ENCODE measurements around the gene MRPL9.

Gene MRPL9

DNA sequence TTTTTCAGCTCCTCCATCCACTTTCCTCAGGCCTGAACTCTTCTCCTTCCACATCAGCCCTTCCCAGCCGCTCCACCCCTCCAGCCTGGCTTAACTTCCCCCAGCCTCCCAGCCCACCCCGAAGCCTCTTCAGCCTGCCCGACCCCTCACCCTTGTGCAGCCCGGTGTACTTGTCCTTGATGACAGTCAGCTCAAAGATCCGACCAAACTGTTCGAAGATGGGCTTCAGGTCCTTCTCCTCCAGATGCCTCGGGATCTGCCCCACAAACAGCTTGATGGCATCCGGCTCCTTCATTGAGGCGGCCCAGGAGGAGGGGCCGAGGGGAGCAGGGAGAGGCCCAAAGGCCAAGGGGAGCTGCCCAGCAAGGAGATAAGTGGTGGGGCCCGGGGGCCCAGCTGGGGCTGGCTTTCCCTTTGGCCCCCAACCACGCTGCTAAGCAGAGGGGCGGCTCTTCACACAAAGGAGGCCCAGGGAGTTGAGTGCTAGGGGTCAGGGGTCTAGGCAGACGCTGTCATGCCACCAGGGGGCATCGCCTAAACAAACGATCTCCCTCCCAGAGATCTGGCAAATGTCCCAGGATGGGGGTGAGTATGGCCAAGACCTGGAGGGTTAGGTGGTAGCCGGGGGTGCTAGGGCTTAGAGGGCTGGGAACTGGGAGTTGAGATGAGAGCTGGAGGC is 47.4 kb downstream of the MRPL9 start:
- TF ChIP-seq ZNF274 (IDR thresholded peaks at IDR 0.05; ENCODE audit: low read depth, low read length), result no peak
- no peak overlapping the region for H3K4me3 ChIP-seq (ENCODE audit: low read length)

DNA sequence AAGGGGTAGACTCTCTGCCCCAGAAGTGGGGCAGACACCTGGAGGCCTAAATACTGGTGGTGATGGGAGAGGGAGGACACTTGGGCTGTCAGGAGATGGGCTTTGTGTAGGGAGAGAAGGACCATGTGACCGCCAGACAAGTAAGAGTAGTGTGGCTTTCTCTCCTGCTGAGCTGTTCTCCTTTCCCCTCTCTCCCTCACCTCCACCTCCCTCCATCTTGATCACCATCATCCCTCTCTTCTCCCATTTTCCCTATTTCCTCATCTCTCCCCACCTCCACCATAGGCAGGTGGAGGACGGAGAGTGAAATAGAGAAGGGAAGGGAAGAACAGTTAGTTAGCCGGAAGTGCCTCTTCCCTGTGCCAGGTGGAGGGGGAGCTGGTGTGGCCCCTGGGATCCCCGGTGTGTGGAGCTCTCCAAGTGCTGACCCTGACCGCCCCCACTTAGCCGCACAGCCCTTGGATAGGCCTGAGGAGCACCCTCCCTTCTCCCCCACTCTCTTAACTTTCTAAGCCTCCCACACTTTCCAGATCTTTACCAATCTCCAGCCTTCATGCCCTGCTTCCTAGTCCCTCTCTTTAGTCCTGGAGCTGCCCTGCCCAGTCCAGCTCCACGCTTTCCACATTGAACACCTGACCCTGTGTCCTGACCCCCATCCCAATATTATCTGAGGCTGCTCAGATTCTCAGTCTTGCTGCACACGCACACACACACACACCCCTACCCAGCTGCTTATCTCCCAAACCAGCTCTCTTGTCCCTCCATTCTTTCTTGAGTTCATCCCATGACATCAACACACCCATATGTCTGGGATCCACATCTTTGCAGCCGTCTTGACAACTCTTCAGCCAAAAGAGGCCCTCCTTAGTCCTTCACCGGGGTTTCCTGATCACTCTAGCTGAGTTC is 48.2 kb downstream of the MRPL9 start:
- H3K4me3 ChIP-seq (ENCODE audit: low read length), result no peak overlapping the region
- TF ChIP-seq ZNF274 (IDR thresholded peaks at IDR 0.05; ENCODE audit: low read depth, low read length), result no peak

GRCh38 chr1:151713874-151714273 is 49.4 kb downstream of the MRPL9 start:
- no peak for TF ChIP-seq ZNF274 (IDR thresholded peaks at IDR 0.05; ENCODE audit: low read depth, low read length)
- no peak overlapping the region for H3K4me3 ChIP-seq (ENCODE audit: low read length)

DNA sequence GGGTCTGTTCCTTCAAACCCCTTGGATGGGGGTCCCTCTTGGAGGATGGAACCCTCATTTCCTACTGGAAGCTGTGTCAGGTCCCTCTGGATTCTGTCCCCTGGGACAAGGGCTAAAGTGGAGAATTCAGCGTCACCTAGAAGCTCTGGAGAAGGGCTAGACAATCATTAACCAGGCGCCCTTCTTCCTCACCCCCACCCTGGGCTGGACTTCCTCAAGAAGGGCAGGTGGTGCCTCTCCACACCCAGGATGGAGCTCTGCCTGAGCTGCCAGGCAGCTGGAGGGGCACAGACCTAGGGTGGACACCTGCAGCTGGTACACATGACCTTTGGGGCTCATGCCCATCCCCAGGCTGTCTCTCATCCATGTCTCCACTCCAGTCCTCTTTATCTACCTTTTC is 50.3 kb downstream of the MRPL9 start:
- TF ChIP-seq ZNF274 (IDR thresholded peaks at IDR 0.05; ENCODE audit: low read depth, low read length), result no peak

GRCh38 chr1:151711951-151712350 is 51.3 kb downstream of the MRPL9 start:
- no peak for TF ChIP-seq ZNF274 (IDR thresholded peaks at IDR 0.05; ENCODE audit: low read depth, low read length)
- no peak overlapping the region for H3K4me3 ChIP-seq (ENCODE audit: low read length)

More for the DNA sequence above, 50.3 kb downstream of the MRPL9 start:
- no peak overlapping the region for H3K4me3 ChIP-seq (ENCODE audit: low read length)

- H3K4me3 ChIP-seq (ENCODE audit: low read length), result no peak overlapping the region
- TF ChIP-seq ZNF274 (IDR thresholded peaks at IDR 0.05; ENCODE audit: low read depth, low read length), result no peak
Measured at GRCh38 chr1:151711044-151711800, 52.1 kb downstream of the MRPL9 start.

DNA sequence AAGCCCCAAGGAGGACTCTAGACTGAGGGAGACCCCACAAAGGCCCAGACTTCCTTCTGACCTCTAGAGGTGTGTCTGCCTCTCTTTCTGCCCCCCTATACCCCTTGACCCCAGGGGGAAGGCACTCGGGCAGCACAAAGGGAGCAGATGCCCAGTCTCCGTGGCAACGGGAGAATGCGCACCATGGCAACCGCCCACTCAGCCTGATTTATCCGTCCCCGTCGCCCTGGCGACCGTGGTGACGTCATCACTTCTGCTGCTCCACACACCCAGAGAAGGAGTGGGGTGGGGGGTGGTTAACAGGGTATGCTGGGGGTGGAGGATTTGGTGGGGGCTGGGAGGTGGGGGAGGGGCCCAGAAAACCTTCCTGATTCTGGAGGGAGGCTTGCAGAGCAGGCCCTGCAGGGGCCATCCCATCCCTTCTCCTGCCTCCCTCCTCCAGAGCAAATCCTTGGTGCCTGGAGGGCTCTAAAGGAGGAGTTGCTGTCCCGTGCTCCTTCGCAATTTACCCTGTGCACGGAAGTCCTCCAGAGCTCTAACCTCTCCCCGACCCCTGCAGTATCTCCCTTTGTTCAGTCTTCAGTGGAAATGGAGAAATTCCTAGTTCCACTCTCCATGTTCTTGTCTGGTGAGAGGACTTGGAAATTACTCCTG is 53.0 kb downstream of the MRPL9 start:
- TF ChIP-seq ZNF274 (IDR thresholded peaks at IDR 0.05; ENCODE audit: low read depth, low read length), result no peak
- no peak overlapping the region for H3K4me3 ChIP-seq (ENCODE audit: low read length)

All from GM08714 (cell line).